Lower leg skin (tissue), 4 donors: ENCODE measurements around the gene APOBEC3B. TPM values are rescaled to one million over a fixed set of nuclear protein-coding genes. Genes with fewer than 3 reads are reported as not detected.
"Not testable (repeated sequence)": the region's sequence is repeated elsewhere in the genome, so short reads cannot be mapped to it uniquely, and the experiment has no call there.

Experiments
- DNase-seq, 2 donors: peaks; one replicate each; pipeline ENCODE4 v3.0.0-alpha.2; 2019; ENCODE audit warnings: low spot score in 2 of 2
- H3K4me3 ChIP-seq: fragments of 200-600 bp; sonication (generic); 2 replicates; pipeline ENCODE4 v1.5.1; 2017; ENCODE audit warnings: mild to moderate bottlenecking, low read depth; ENCODE audit not compliant: poor library complexity, severe bottlenecking
- CTCF ChIP-seq, 3 donors: fragments of 450-650 bp; IDR thresholded peaks; one replicate each; pipeline ENCODE4 v1.5.1; 2016; ENCODE audit warnings: antibody characterized with exemption in 3 of 3, mild to moderate bottlenecking in 3 of 3, moderate library complexity in 2 of 3
- POLR2A ChIP-seq, 2 donors: fragments of 450-650 bp; IDR thresholded peaks; one replicate each; pipeline ENCODE4 v1.6.1; 2016 to 2017; ENCODE audit warnings: antibody characterized with exemption in 2 of 2, mild to moderate bottlenecking in 1 of 2, moderate library complexity in 1 of 2
- WGBS, 2 donors: methylation state at CpG; one replicate each; pipeline ENCODE4 v1.1.5; 2018; 5-methylcytosine and 5-hydroxymethylcytosine counted together
- intact Hi-C: fragments of 100-400 bp; cut with DNase I; formaldehyde crosslinking; loops from one replicate; pipeline ENCODE4 v1.15.0; 2023; ENCODE audit warnings: low total_unique reads
- total RNA-seq, 4 donors: library from RNA; depleted of rRNA; stranded (reverse); fragments of >200 nt; gene quantifications; one replicate each; pipeline ENCODE4 v1.1.0, GENCODE V29; 2016

Gene APOBEC3B
- total RNA-seq, 4 donors from 2014 or later = 0.15 to 2.4 (median 0.21) TPM; not detected in 1

- 86 to 88% methylated on average over 4 to 5 of the region's 5 CpGs for WGBS, 2 donors
- TF ChIP-seq POLR2A (IDR thresholded peaks at IDR 0.05) (no peak), CTCF (IDR thresholded peaks at IDR 0.05) (no peak)
- intact Hi-C loops = no loop called here
- H3K4me3 ChIP-seq = no peak overlapping the region
- no peak for DNase-seq
Observed at GRCh38 chr22:38956551-38956950, 25.6 kb upstream of the APOBEC3B start.

- DNase-seq = peak in 1 of 2 donors; percentile 41
- intact Hi-C loops = no loop called here
- no peak for TF ChIP-seq CTCF (IDR thresholded peaks at IDR 0.05)
- H3K4me3 ChIP-seq = no peak within 1 kb of the TSS
- 48 to 70% methylated on average over 11 of the region's 11 CpGs for WGBS, 2 donors
Observed at GRCh38 chr22:38957046-38957770, 24.9 kb upstream of the APOBEC3B start, which contains the start of gene APOBEC3A. TSS of gene APOBEC3A (plus strand) at chr22:38957609. CDS start at chr22:38957692, 83 bp downstream.

GRCh38 chr22:38957808-38958650 lies 24.1 kb upstream of the APOBEC3B start:
- TF ChIP-seq POLR2A (IDR thresholded peaks at IDR 0.05) (no peak), CTCF (IDR thresholded peaks at IDR 0.05) (no peak)
- H3K4me3 ChIP-seq = no peak overlapping the region
- no peak for DNase-seq
- WGBS, 2 donors = 77 to 88% methylated on average over 6 of the region's 6 CpGs
- intact Hi-C loops = no loop called here

- intact Hi-C loops, DNase-seq, H3K4me3 ChIP-seq: not testable (repeated sequence)
Observed at GRCh38 chr22:38958651-38958943, 23.6 kb upstream of the APOBEC3B start.

GRCh38 chr22:38959590-38959989 lies 22.6 kb upstream of the APOBEC3B start:
- intact Hi-C loops = no loop called here
- H3K4me3 ChIP-seq = no peak overlapping the region
- no peak for DNase-seq
- 81 to 88% methylated on average over 8 of the region's 8 CpGs for WGBS, 2 donors
- TF ChIP-seq CTCF (IDR thresholded peaks at IDR 0.05) = no peak
- no peak for TF ChIP-seq POLR2A (IDR thresholded peaks at IDR 0.05)

GRCh38 chr22:38960673-38961072 lies 21.5 kb upstream of the APOBEC3B start:
- 71 to 85% methylated on average over 2 to 4 of the region's 4 CpGs for WGBS, 2 donors
- H3K4me3 ChIP-seq, intact Hi-C loops, DNase-seq: not testable (repeated sequence)

- 37% methylated on average over 8 of the region's 11 CpGs; no CpG with 5 or more reads in 1 of the 2 donors for WGBS, 2 donors
- DNase-seq, H3K4me3 ChIP-seq, intact Hi-C loops: not testable (repeated sequence)
Observed at GRCh38 chr22:38963291-38963738, 18.8 kb upstream of the APOBEC3B start.
